Upper lobe of right lung (tissue), 1 donor: Measurements from ENCODE around the gene KCNQ4. TPM values are rescaled to one million over a fixed set of nuclear protein-coding genes. Genes with fewer than 3 reads are reported as not detected.

ENCODE experiments used
- ATAC-seq: fragments of 200-7000 bp; cut with Tn5 transposase; one replicate; pipeline ENCODE4 v1.9.1; 2020; ENCODE audit warnings: mild to moderate bottlenecking, moderate library complexity
- DNase-seq: peaks from one replicate; pipeline ENCODE4 v3.0.0-alpha.2; 2020
- H3K27ac ChIP-seq: fragments of 200-600 bp; one replicate; pipeline ENCODE4 v1.8.0; 2022
- H3K27me3 ChIP-seq: fragments of 200-600 bp; one replicate; pipeline ENCODE4 v1.8.0; 2022; ENCODE audit warnings: mild to moderate bottlenecking
- H3K36me3 ChIP-seq: fragments of 200-600 bp; one replicate; pipeline ENCODE4 v1.8.0; 2022
- H3K4me1 ChIP-seq: fragments of 200-600 bp; one replicate; pipeline ENCODE4 v1.8.0; 2022
- H3K4me3 ChIP-seq: fragments of 200-600 bp; one replicate; pipeline ENCODE4 v1.8.0; 2022; ENCODE audit warnings: mild to moderate bottlenecking
- H3K9me3 ChIP-seq: fragments of 200-600 bp; one replicate; pipeline ENCODE4 v1.8.0; 2022
- CTCF ChIP-seq: fragments of 200-600 bp; IDR thresholded peaks from one replicate; pipeline ENCODE4 v1.8.0; 2022; ENCODE audit warnings: antibody characterized with exemption
- intact Hi-C: fragments of 100-400 bp; cut with DNase I; formaldehyde crosslinking; loops from one replicate; pipeline ENCODE4 v1.11.0; 2022
- total RNA-seq: library from RNA; stranded (reverse); fragmentation: NEBNext Ultra II Directional; extraction: Animal tissue kit (Norgen Biotek cat#: 25700); gene quantifications from one replicate; pipeline ENCODE4 v1.2.1, GENCODE V29; 2021
- donor health status: DM: no; HTN: yes; CAD: no; lungs with severe emphysema.

KCNQ4 gene
- total RNA-seq, 1 donor from 2014 or later = 0.96 TPM

DNA sequence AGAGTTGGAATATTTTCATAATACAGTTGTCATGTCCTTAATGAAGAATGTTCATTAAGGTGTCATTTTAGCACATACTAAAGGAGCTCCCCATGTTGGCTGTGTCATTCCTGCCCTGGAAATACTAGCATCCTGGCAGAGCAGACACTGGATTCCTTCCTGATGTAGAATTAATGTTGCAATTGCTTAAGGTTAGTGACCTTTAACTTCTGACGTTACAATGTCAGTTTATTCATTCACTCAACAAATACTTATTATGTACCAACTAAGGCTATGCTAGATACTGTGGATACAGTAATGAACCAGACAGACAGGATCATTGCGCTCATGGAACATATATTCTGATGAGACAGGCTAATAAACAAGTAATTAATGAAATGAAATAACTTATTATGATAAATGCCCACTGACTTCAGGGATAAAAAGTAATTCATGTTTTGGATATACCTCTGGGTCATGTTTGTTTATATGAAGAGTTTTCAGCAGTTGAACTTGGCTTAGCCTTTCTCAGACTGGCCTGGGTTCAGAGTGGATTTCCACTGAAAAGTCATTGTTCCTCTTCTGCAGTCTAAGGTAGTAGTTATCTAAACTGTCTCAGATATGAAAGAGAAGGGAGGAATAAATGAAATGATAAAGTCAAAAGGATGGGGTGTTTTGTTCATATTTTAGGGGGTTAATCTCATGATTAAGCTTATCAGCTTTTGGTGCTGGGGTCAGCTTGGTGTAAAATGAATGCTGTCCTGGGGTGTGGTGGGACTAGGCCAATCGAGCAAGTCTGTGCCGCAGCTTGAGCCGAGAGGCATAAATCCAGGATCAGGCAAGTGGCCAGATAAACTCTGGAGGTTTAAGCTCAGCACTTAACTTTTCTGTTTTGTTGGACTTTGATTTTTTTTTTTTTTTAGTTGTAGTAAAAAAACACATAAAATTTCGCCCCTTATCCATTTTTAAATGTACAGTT, 43.3 kb upstream of the KCNQ4 start:
- DNase-seq (no peak), ATAC-seq (no peak)
- H3K9me3 ChIP-seq = no peaks in the 10 kb centered on the region
- peaks cover 5% of the 10 kb centered on the region for H3K4me1 ChIP-seq
- peaks cover 44% of the 10 kb centered on the region for H3K36me3 ChIP-seq
- intact Hi-C loops = no loop called here
- H3K4me3 ChIP-seq = no peak overlapping the region
- no peak overlapping the region for H3K27ac ChIP-seq
- H3K27me3 ChIP-seq = no peaks in the 10 kb centered on the region
- TF ChIP-seq CTCF = no peak

- intact Hi-C loops = no loop called here
- no peak for TF ChIP-seq CTCF
- DNase-seq (no peak), ATAC-seq (no peak)
- Histone ChIP-seq H3K9me3 (no peaks in the 10 kb centered on the region), H3K4me3 (no peak overlapping the region), H3K27me3 (no peaks in the 10 kb centered on the region), H3K27ac (no peak overlapping the region), H3K36me3 (peaks cover 44% of the 10 kb centered on the region), H3K4me1 (peaks cover 4% of the 10 kb centered on the region)
These were observed 42.4 kb upstream of the KCNQ4 start for GRCh38 chr1:40740997-40741736.

DNA sequence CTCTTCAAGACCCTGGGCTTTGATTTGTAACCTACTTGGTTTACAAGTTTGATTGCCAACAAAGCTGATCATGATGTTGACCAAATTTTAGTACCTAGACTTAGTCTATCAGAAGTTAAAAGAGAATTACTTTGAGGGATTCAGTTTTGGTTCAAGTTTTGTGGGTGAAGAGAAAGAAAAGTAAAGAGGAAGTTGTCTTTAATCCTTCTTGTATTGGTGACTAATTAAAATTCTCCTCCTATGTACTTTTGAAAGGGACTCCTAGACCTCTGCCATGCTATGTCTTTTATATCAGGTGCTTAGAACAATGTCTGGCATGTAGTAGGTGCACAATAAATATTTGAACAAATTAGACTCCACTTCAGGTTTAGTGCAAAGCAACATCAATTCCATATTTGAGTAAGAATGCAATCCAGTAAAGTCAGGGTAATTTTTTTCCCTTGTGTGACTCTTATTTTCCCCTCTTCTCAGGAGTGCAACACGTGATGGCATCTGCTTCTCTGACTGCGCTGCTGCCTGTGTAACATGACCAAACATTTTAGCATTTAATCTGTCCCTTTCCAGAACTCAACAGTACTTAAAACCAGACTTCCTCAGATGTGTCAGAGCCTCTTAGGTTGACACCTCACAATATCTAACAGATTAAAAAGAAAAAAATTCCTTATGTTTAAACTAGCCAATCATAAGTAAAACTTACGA, 41.1 kb upstream of the KCNQ4 start:
- no peak overlapping the region for H3K4me3 ChIP-seq
- ATAC-seq (peak; percentile 60), DNase-seq (no peak)
- TF ChIP-seq CTCF = no peak
- H3K4me1 ChIP-seq = no peaks in the 10 kb centered on the region
- no peak overlapping the region for H3K27ac ChIP-seq
- peaks cover 44% of the 10 kb centered on the region for H3K36me3 ChIP-seq
- no peaks in the 10 kb centered on the region for H3K9me3 ChIP-seq
- intact Hi-C loops = no loop called here
- H3K27me3 ChIP-seq = no peaks in the 10 kb centered on the region

DNA sequence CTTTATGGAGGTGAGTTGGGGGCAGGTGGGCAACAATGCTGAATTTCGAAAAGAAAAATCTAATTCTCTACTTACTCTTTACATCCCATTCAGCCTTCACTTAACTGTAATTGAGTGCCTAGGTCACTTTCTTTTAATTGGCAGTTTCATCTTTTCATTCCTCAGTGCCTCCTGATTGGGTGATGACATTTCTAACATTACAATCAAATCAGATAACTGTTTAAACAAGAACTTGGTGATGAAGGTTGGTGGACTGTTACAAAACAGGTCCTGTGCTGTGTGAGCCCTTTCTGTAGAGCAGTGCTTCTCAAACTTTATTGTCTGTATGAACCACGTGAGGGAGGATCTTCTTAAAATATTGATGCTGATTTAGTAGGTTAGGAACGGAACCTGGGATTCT, 40.1 kb upstream of the KCNQ4 start:
- no peak for TF ChIP-seq CTCF
- intact Hi-C loops = no loop called here
- ATAC-seq (no peak), DNase-seq (no peak)
- no peak overlapping the region for H3K27ac ChIP-seq
- no peaks in the 10 kb centered on the region for H3K9me3 ChIP-seq
- no peak overlapping the region for H3K4me3 ChIP-seq
- H3K4me1 ChIP-seq = no peaks in the 10 kb centered on the region
- H3K36me3 ChIP-seq = peaks cover 51% of the 10 kb centered on the region
- H3K27me3 ChIP-seq = no peaks in the 10 kb centered on the region

DNA sequence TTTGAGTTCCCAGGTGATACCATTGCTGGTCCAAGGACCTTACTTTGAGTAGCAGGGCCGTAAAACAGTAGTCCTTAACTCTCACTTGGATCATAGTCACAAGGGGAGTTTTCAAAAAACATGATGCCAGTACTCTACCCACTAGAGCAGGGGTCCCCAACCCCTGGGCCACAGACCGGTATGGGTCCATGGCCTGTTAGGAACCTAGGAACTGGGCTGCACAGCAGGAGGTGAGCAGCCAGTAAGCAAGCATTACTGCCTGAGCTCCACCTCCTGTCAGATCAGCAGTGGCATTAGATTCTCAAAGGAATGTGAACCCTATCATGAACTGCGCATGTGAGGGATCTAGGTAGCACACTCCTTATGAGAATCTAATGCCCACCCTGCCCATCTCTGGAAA, 39.7 kb upstream of the KCNQ4 start:
- DNase-seq (no peak), ATAC-seq (no peak)
- Histone ChIP-seq H3K27me3 (no peaks in the 10 kb centered on the region), H3K27ac (no peak overlapping the region), H3K9me3 (no peaks in the 10 kb centered on the region), H3K36me3 (peaks cover 51% of the 10 kb centered on the region), H3K4me3 (no peak overlapping the region), H3K4me1 (no peaks in the 10 kb centered on the region)
- intact Hi-C loops = no loop called here
- TF ChIP-seq CTCF = no peak
